Measurements from ENCODE around the gene RPL13A. TPM values are rescaled to one million over a fixed set of nuclear protein-coding genes. Genes with fewer than 3 reads are reported as not detected.

Gene RPL13A
- total RNA-seq, 1 experiment from 2014 or later: 1,196 TPM

DNA sequence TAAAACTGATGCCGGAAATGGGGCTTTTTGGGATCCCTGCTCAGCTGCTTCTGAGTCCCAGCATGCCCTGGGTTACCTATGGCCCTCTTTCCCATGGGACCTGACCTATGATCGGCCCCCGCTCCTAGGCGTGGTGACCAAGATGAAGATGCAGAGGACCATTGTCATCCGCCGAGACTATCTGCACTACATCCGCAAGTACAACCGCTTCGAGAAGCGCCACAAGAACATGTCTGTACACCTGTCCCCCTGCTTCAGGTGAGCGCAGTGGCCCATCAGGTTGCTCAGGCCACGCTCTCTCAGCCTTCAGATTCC, 10.3 kb downstream of the RPL13A start:
- Histone ChIP-seq H3K36me3 (ENCODE audit: control insufficient read depth, insufficient read depth, low read length) (peaks cover 19% of the 10 kb centered on the region), H3K4me1 (ENCODE audit: control insufficient read depth, insufficient read depth, low read length) (peaks cover 17% of the 10 kb centered on the region), H3K9me3 (ENCODE audit: control insufficient read depth, insufficient read depth, low read depth, low read length) (no peaks in the 10 kb centered on the region), H3K27me3 (ENCODE audit: control insufficient read depth, insufficient read depth, low read length) (no peaks in the 10 kb centered on the region), H3K27ac (ENCODE audit: low read length) (peak overlapping the region; percentile 99), H3K4me3 (ENCODE audit: low read depth in 2 of 2, low read length in 2 of 2) (peak overlapping the region; percentile 99 to 100)
- ChIA-PET POLR2A (no interaction called here), CTCF (no interaction called here)
- intact Hi-C loops (cut with micrococcal nuclease; ENCODE audit: unreplicated experiment): no loop called here
- TF ChIP-seq POLR2AphosphoS5 (IDR thresholded peaks at IDR 0.05; ENCODE audit: low read depth, low read length): no peak
- no peak for TF ChIP-seq TCF7L2 (IDR thresholded peaks at IDR 0.05; ENCODE audit: low read depth, low read length)
- TF ChIP-seq, protein P1, sequence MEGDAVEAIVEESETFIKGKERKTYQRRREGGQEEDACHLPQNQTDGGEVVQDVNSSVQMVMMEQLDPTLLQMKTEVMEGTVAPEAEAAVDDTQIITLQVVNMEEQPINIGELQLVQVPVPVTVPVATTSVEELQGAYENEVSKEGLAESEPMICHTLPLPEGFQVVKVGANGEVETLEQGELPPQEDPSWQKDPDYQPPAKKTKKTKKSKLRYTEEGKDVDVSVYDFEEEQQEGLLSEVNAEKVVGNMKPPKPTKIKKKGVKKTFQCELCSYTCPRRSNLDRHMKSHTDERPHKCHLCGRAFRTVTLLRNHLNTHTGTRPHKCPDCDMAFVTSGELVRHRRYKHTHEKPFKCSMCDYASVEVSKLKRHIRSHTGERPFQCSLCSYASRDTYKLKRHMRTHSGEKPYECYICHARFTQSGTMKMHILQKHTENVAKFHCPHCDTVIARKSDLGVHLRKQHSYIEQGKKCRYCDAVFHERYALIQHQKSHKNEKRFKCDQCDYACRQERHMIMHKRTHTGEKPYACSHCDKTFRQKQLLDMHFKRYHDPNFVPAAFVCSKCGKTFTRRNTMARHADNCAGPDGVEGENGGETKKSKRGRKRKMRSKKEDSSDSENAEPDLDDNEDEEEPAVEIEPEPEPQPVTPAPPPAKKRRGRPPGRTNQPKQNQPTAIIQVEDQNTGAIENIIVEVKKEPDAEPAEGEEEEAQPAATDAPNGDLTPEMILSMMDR (IDR thresholded peaks at IDR 0.05): no peak
- TF ChIP-seq REST (IDR thresholded peaks at IDR 0.05; ENCODE audit: insufficient read depth in 1 of 2, low read depth in 2 of 2, low read length in 1 of 2): no peak
- TF ChIP-seq SIN3A (IDR thresholded peaks at IDR 0.05; ENCODE audit: borderline replicate concordance, insufficient read depth, low read depth, low read length): no peak
- no TSS peak for BruUV-seq (replicated peaks)
- no peak for ATAC-seq
- in situ Hi-C loops (cut with HindIII; ENCODE audit: low pct_unique_long_range_greater_than_20kb, low sequenced_read_pairs): no loop called here
- no peak for DNase-seq (ENCODE audit: low read depth, low spot score)

DNA sequence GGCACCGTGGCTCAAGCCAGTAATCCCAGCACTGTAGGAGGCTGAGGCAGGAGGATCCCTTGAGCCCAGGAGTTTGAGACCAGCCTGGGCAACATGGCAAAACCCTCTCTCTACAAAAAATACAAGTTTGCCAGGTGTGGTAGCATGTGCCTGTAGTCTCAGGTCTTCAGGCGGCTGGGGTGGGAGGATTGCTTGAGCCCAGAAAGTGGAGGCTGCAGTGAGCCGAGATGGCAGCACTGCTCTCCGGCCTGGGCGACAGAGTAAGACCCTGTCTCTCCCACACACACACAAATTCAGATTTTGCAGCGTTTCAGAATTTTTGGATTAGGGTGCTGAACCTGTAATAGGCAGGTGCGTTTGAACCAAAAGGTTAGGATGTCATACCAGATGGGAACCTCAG, 11.1 kb downstream of the RPL13A start:
- in situ Hi-C loops (cut with HindIII; ENCODE audit: low pct_unique_long_range_greater_than_20kb, low sequenced_read_pairs) (no loop called here), intact Hi-C loops (cut with micrococcal nuclease; ENCODE audit: unreplicated experiment) (no loop called here)
- DNase-seq (ENCODE audit: low read depth, low spot score): no peak
- ChIA-PET CTCF (no interaction called here), POLR2A (no interaction called here)
- no TSS peak for BruUV-seq (replicated peaks)
- peak overlapping the region; percentile 1 to 14; a peak in 2 of 4 replicates for H3K4me3 ChIP-seq (ENCODE audit: low read depth in 2 of 2, low read length in 2 of 2)
- no peaks in the 10 kb centered on the region for H3K9me3 ChIP-seq (ENCODE audit: control insufficient read depth, insufficient read depth, low read depth, low read length)
- no peak overlapping the region for H3K27ac ChIP-seq (ENCODE audit: low read length)
- H3K36me3 ChIP-seq (ENCODE audit: control insufficient read depth, insufficient read depth, low read length): peaks cover 19% of the 10 kb centered on the region
- H3K27me3 ChIP-seq (ENCODE audit: control insufficient read depth, insufficient read depth, low read length): no peaks in the 10 kb centered on the region
- TF ChIP-seq, protein P1 (IDR thresholded peaks at IDR 0.05): no peak
- TF ChIP-seq POLR2AphosphoS5 (IDR thresholded peaks at IDR 0.05; ENCODE audit: low read depth, low read length): no peak; the same call in 1 of the 2 replicates
- peaks cover 17% of the 10 kb centered on the region for H3K4me1 ChIP-seq (ENCODE audit: control insufficient read depth, insufficient read depth, low read length)
- ATAC-seq: no peak
